GM19193 (cell line): ENCODE results near the gene SPG11.

Source experiments
- POLR2A ChIP-seq: IDR thresholded peaks from 4 replicates; pipeline ENCODE4 v1.6.1; 2011; ENCODE audit not compliant: insufficient read depth, insufficient read length; ENCODE audit errors: extremely low read depth

SPG11 gene

GRCh38 chr15:44692659-44693058 lies 29.2 kb upstream of the SPG11 start:
- TF ChIP-seq POLR2A: no peak

GRCh38 chr15:44682211-44682610 lies 18.7 kb upstream of the SPG11 start:
- no peak for TF ChIP-seq POLR2A

- peak; percentile 51 for TF ChIP-seq POLR2A
Observed at GRCh38 chr15:44676676-44677075, 13.2 kb upstream of the SPG11 start.

GRCh38 chr15:44675911-44676310 lies 12.4 kb upstream of the SPG11 start:
- TF ChIP-seq POLR2A: no peak

- TF ChIP-seq POLR2A: no peak
Observed at GRCh38 chr15:44673639-44674038, 10.2 kb upstream of the SPG11 start.

- TF ChIP-seq POLR2A: no peak
Observed at GRCh38 chr15:44670087-44670950, 6.9 kb upstream of the SPG11 start.

- no peak for TF ChIP-seq POLR2A
Observed at GRCh38 chr15:44668921-44669320, 5.5 kb upstream of the SPG11 start.

- TF ChIP-seq POLR2A: no peak
Observed at GRCh38 chr15:44667039-44667360, 3.5 kb upstream of the SPG11 start.

- no peak for TF ChIP-seq POLR2A
Observed at GRCh38 chr15:44666210-44667038, 3.0 kb upstream of the SPG11 start.

- no peak for TF ChIP-seq POLR2A
Observed at GRCh38 chr15:44662478-44663409, 718 bp downstream of the SPG11 start.

GRCh38 chr15:44661576-44661975 lies 1.9 kb downstream of the SPG11 start:
- no peak for TF ChIP-seq POLR2A

- TF ChIP-seq POLR2A: no peak
Observed at GRCh38 chr15:44659056-44659455, 4.4 kb downstream of the SPG11 start.

- no peak for TF ChIP-seq POLR2A
Observed at GRCh38 chr15:44657378-44657777, 6.1 kb downstream of the SPG11 start.

- no peak for TF ChIP-seq POLR2A
Observed at GRCh38 chr15:44656913-44657312, 6.5 kb downstream of the SPG11 start.

- no peak for TF ChIP-seq POLR2A
Observed at GRCh38 chr15:44656298-44656697, 7.2 kb downstream of the SPG11 start.
